ENCODE data around the gene RBM14.

DNA sequence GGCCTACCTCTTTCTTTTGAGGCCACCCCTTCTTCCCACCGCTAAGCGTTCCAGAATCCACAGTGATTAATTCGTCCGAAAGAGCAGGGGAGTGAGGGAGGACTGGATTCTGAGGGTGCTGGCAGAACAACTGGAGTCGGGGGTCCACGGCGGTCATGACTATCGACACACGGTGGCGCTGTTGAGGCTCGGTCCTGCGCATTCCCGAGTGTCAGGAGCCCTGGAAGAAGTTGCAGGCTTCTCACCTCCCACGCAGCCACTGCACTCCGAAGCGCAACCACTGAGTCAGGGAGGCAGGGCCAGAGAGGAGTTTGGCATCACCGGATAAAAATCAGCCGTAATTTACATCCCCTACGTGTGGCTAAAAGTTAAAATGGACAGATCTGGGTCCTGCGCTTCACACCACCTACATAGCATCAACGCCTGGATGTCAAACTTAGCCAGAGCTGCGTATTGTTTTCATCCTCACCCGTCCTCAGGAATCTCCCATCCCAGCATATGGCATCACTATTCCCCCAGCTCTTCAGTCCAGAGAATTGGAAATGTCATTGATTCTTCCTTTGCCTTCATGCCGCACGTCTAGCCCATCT is 37.3 kb upstream of the RBM14 start:
- TF ChIP-seq POLR2AphosphoS5 (IDR thresholded peaks at IDR 0.05; ENCODE audit: borderline replicate concordance, low read depth, low read length) (no peak), EZH2 (IDR thresholded peaks at IDR 0.05) (no peak), FOXP2 (optimal IDR thresholded peaks at IDR 0.05; ENCODE audit: control extremely low read depth, extremely low read length, insufficient read depth) (no peak)

Measured in SK-N-MC (cell line).